ENCODE data around the gene BABAM2. TPM values are rescaled to one million over a fixed set of nuclear protein-coding genes. Genes with fewer than 3 reads are reported as not detected.

Gene BABAM2
- total and polyA plus RNA-seq, 2 experiments from 2014 or later = 17.8 to 21.5 TPM

DNA sequence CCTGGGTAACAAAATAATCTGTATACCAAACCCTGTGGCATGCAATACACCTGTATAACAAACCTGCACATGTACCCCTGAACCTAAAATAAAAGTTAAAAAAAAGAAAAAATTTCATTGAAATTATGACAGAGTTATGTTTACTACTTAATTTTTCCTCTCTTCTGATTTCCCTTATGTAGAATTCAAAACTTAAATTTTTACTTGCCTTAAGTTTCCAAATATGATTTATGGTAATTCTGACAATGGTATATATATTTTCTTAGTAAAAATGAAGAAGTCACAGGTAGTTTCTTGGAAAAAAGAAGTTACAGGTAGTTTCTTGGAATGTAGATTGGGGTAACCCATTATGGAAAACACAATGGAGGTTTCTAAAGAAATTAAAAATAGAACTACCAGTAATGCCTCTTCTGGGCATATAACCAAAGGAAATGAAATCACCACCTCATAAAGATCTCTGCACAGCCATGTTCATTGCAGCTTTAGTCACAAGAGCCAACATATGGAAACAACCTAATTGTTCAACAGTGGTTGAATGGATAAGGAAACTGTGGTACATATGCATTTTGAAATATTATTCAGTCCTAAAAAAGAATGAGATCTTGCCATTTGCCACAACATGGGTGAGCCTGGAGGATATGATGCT, 164.9 kb downstream of the BABAM2 start (continued):
- TF ChIP-seq, protein P1, sequence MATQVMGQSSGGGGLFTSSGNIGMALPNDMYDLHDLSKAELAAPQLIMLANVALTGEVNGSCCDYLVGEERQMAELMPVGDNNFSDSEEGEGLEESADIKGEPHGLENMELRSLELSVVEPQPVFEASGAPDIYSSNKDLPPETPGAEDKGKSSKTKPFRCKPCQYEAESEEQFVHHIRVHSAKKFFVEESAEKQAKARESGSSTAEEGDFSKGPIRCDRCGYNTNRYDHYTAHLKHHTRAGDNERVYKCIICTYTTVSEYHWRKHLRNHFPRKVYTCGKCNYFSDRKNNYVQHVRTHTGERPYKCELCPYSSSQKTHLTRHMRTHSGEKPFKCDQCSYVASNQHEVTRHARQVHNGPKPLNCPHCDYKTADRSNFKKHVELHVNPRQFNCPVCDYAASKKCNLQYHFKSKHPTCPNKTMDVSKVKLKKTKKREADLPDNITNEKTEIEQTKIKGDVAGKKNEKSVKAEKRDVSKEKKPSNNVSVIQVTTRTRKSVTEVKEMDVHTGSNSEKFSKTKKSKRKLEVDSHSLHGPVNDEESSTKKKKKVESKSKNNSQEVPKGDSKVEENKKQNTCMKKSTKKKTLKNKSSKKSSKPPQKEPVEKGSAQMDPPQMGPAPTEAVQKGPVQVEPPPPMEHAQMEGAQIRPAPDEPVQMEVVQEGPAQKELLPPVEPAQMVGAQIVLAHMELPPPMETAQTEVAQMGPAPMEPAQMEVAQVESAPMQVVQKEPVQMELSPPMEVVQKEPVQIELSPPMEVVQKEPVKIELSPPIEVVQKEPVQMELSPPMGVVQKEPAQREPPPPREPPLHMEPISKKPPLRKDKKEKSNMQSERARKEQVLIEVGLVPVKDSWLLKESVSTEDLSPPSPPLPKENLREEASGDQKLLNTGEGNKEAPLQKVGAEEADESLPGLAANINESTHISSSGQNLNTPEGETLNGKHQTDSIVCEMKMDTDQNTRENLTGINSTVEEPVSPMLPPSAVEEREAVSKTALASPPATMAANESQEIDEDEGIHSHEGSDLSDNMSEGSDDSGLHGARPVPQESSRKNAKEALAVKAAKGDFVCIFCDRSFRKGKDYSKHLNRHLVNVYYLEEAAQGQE (IDR thresholded peaks at IDR 0.05; ENCODE audit: unreplicated experiment) = no peak

DNA sequence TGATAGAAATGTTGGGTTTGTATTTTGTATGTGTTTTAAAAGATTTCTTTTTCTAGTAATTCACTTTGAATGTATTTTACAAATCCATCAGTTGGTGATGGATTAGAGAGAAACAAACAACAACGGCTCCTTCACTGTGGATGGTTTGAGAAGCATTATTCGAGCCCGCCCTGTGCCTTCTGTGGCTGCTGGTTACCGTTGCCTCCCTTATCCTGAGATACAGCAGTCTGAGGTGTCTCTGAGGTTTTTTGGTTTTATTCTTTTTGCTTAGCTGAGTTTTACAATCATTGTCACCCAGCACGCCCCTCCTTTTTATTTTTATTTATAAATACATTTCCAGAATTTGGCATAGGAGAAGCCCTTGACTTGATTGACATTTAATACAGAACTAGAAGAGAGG, 168.3 kb downstream of the BABAM2 start:
- H3K27ac ChIP-seq (ENCODE audit: low read depth) = no peak overlapping the region
- H4K20me1 ChIP-seq (replicated peaks; ENCODE audit: insufficient read depth) = no peaks in the 10 kb centered on the region
- H3K4me1 ChIP-seq (ENCODE audit: insufficient read depth) = no peaks in the 10 kb centered on the region
- no peaks in the 10 kb centered on the region for H3F3A ChIP-seq (replicated peaks; ENCODE audit: low read depth)
- H3K27me3 ChIP-seq (ENCODE audit: insufficient read depth) = no peaks in the 10 kb centered on the region
- H3K27me3 Mint-ChIP-seq (ENCODE audit: insufficient read depth, low read depth, poor library complexity) = no peaks in the 10 kb centered on the region
- no peaks in the 10 kb centered on the region for H3K4me1 Mint-ChIP-seq
- no peak overlapping the region for H3K4me3 Mint-ChIP-seq
- no peak overlapping the region for H3K4me2 ChIP-seq
- no peak overlapping the region for H3K4me3 ChIP-seq
- no peaks in the 10 kb centered on the region for H3K36me3 Mint-ChIP-seq (ENCODE audit: low read depth)
- no peaks in the 10 kb centered on the region; the same call in 1 of the 2 replicates for H3K9me2 ChIP-seq (ENCODE audit: insufficient read depth)
- H3K9me3 Mint-ChIP-seq = no peaks in the 10 kb centered on the region
- TF ChIP-seq, protein P2, sequence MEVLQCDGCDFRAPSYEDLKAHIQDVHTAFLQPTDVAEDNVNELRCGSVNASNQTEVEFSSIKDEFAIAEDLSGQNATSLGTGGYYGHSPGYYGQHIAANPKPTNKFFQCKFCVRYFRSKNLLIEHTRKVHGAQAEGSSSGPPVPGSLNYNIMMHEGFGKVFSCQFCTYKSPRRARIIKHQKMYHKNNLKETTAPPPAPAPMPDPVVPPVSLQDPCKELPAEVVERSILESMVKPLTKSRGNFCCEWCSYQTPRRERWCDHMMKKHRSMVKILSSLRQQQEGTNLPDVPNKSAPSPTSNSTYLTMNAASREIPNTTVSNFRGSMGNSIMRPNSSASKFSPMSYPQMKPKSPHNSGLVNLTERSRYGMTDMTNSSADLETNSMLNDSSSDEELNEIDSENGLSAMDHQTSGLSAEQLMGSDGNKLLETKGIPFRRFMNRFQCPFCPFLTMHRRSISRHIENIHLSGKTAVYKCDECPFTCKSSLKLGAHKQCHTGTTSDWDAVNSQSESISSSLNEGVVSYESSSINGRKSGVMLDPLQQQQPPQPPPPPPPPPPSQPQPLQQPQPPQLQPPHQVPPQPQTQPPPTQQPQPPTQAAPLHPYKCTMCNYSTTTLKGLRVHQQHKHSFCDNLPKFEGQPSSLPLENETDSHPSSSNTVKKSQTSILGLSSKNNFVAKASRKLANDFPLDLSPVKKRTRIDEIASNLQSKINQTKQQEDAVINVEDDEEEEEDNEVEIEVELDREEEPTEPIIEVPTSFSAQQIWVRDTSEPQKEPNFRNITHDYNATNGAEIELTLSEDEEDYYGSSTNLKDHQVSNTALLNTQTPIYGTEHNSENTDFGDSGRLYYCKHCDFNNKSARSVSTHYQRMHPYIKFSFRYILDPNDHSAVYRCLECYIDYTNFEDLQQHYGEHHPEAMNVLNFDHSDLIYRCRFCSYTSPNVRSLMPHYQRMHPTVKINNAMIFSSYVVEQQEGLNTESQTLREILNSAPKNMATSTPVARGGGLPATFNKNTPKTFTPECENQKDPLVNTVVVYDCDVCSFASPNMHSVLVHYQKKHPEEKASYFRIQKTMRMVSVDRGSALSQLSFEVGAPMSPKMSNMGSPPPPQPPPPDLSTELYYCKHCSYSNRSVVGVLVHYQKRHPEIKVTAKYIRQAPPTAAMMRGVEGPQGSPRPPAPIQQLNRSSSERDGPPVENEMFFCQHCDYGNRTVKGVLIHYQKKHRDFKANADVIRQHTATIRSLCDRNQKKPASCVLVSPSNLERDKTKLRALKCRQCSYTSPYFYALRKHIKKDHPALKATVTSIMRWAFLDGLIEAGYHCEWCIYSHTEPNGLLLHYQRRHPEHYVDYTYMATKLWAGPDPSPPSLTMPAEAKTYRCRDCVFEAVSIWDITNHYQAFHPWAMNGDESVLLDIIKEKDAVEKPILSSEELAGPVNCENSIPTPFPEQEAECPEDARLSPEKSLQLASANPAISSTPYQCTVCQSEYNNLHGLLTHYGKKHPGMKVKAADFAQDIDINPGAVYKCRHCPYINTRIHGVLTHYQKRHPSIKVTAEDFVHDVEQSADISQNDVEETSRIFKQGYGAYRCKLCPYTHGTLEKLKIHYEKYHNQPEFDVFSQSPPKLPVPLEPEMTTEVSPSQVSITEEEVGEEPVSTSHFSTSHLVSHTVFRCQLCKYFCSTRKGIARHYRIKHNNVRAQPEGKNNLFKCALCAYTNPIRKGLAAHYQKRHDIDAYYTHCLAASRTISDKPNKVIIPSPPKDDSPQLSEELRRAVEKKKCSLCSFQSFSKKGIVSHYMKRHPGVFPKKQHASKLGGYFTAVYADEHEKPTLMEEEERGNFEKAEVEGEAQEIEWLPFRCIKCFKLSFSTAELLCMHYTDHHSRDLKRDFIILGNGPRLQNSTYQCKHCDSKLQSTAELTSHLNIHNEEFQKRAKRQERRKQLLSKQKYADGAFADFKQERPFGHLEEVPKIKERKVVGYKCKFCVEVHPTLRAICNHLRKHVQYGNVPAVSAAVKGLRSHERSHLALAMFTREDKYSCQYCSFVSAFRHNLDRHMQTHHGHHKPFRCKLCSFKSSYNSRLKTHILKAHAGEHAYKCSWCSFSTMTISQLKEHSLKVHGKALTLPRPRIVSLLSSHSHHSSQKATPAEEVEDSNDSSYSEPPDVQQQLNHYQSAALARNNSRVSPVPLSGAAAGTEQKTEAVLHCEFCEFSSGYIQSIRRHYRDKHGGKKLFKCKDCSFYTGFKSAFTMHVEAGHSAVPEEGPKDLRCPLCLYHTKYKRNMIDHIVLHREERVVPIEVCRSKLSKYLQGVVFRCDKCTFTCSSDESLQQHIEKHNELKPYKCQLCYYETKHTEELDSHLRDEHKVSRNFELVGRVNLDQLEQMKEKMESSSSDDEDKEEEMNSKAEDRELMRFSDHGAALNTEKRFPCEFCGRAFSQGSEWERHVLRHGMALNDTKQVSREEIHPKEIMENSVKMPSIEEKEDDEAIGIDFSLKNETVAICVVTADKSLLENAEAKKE (CRISPR knock-in tag; IDR thresholded peaks at IDR 0.05) = no peak
- no peak for TF ChIP-seq NANOG (IDR thresholded peaks at IDR 0.05; ENCODE audit: borderline replicate concordance)
- no peak for TF ChIP-seq ZNF114 (CRISPR knock-in tag; IDR thresholded peaks at IDR 0.05)
- TF ChIP-seq ZNF331 (CRISPR knock-in tag; IDR thresholded peaks at IDR 0.05; ENCODE audit: low read depth) = no peak
- TF ChIP-seq POLR2AphosphoS5 (IDR thresholded peaks at IDR 0.05; ENCODE audit: low read depth) = no peak
- H3K79me2 ChIP-seq (replicated peaks; ENCODE audit: insufficient read depth) = no peaks in the 10 kb centered on the region
- H2AFZ ChIP-seq = no peak overlapping the region
- no peak overlapping the region for H3K27ac Mint-ChIP-seq
- ATAC-seq (no peak), DNase-seq (ENCODE audit: low spot score) (no peak)
- H3K36me3 ChIP-seq (ENCODE audit: insufficient read depth) = no peaks in the 10 kb centered on the region
